HFFc6 (cell line): ENCODE data around the gene UBAC2. TPM values are rescaled to one million over a fixed set of nuclear protein-coding genes. Genes with fewer than 3 reads are reported as not detected.

Source experiments
- DNase-seq: peaks from one replicate; pipeline ENCODE4 v3.0.0-alpha.2; 2018
- H3K27ac Mint-ChIP-seq: 2 replicates; pipeline ENCODE4 v1.8.0; 2020; ENCODE audit warnings: mild to moderate bottlenecking, mixed read lengths
- H3K27me3 Mint-ChIP-seq: 2 replicates; pipeline ENCODE4 v1.8.0; 2021; ENCODE audit warnings: mild to moderate bottlenecking, moderate library complexity, mixed read lengths; ENCODE audit not compliant: insufficient read depth
- H3K36me3 Mint-ChIP-seq: 2 replicates; pipeline ENCODE4 v1.8.0; 2021; ENCODE audit warnings: low read depth, mixed read lengths
- H3K4me1 Mint-ChIP-seq: 2 replicates; pipeline ENCODE4 v1.8.0; 2020; ENCODE audit warnings: low read depth, mixed read lengths
- H3K4me3 Mint-ChIP-seq: 2 replicates; pipeline ENCODE4 v1.8.0; 2020; ENCODE audit warnings: mild to moderate bottlenecking, moderate library complexity, mixed read lengths
- H3K9me3 Mint-ChIP-seq: 2 replicates; pipeline ENCODE4 v1.8.0; 2020; ENCODE audit warnings: mild to moderate bottlenecking, mixed read lengths
- total RNA-seq, 6 experiments: library from RNA; stranded (reverse); fragmentation: NEBNext Ultra II Directional; extraction: Animal tissue kit (Norgen Biotek cat#: 25700); gene quantifications; 2 replicates in 1 of 6; 3 replicates in 5 of 6; pipeline ENCODE4 v1.2.3, GENCODE V29; 2021
- TF ChIP-seq, protein P1 (sequence below): fragments of 200-600 bp; sonication (generic); IDR thresholded peaks from 2 replicates; pipeline ENCODE4 v1.5.0; 2021; ENCODE audit warnings: antibody characterized with exemption, mild to moderate bottlenecking

UBAC2 gene
- total RNA-seq, 6 experiments from 2014 or later, result 38.8 to 53.5 (median 46.4) TPM

GRCh38 chr13:99157046-99157445 is 43.6 kb upstream of the UBAC2 start:
- no peak for DNase-seq
- Mint-ChIP-seq H3K27me3 (peaks cover 12% of the 10 kb centered on the region), H3K9me3 (no peaks in the 10 kb centered on the region), H3K27ac (no peak overlapping the region), H3K4me1 (peaks cover 20% of the 10 kb centered on the region), H3K36me3 (no peaks in the 10 kb centered on the region), H3K4me3 (no peak overlapping the region)
- TF ChIP-seq, protein P1, sequence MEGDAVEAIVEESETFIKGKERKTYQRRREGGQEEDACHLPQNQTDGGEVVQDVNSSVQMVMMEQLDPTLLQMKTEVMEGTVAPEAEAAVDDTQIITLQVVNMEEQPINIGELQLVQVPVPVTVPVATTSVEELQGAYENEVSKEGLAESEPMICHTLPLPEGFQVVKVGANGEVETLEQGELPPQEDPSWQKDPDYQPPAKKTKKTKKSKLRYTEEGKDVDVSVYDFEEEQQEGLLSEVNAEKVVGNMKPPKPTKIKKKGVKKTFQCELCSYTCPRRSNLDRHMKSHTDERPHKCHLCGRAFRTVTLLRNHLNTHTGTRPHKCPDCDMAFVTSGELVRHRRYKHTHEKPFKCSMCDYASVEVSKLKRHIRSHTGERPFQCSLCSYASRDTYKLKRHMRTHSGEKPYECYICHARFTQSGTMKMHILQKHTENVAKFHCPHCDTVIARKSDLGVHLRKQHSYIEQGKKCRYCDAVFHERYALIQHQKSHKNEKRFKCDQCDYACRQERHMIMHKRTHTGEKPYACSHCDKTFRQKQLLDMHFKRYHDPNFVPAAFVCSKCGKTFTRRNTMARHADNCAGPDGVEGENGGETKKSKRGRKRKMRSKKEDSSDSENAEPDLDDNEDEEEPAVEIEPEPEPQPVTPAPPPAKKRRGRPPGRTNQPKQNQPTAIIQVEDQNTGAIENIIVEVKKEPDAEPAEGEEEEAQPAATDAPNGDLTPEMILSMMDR, result no peak

DNA sequence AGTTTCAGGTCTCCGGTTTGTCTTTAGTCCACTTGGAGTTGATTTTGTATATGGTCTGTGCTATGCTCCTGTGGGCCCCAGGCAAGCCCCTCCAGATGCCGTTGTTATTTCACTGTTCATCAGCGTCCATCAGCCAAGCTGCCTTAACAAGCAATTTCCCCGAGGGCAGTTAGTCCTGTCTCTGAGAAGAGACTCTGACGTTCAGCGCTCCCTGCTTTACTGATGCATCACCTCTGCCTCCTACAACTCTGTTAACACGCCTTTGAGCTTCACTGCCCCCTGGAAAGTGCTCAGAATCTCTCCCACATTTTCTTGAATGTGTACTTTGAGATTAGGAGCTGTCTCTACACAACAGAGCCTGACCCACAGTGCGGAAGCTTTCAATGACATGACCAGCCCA is 41.8 kb upstream of the UBAC2 start:
- Mint-ChIP-seq H3K27me3 (peaks cover 12% of the 10 kb centered on the region), H3K27ac (no peak overlapping the region), H3K36me3 (no peaks in the 10 kb centered on the region), H3K9me3 (no peaks in the 10 kb centered on the region), H3K4me3 (no peak overlapping the region), H3K4me1 (0 out of 2 replicates have a peak, but pooled peaks cover 6% of the 10 kb centered on the region)
- TF ChIP-seq, protein P1, result no peak
- no peak for DNase-seq

GRCh38 chr13:99159331-99160061 is 41.2 kb upstream of the UBAC2 start:
- no peak overlapping the region for H3K27ac Mint-ChIP-seq
- no peak overlapping the region for H3K4me3 Mint-ChIP-seq
- no peak for DNase-seq
- H3K27me3 Mint-ChIP-seq, result peaks cover 12% of the 10 kb centered on the region
- H3K9me3 Mint-ChIP-seq, result no peaks in the 10 kb centered on the region
- no peaks in the 10 kb centered on the region for H3K36me3 Mint-ChIP-seq
- H3K4me1 Mint-ChIP-seq, result 0 out of 2 replicates have a peak, but pooled peaks cover 6% of the 10 kb centered on the region
- TF ChIP-seq, protein P1, result no peak

DNA sequence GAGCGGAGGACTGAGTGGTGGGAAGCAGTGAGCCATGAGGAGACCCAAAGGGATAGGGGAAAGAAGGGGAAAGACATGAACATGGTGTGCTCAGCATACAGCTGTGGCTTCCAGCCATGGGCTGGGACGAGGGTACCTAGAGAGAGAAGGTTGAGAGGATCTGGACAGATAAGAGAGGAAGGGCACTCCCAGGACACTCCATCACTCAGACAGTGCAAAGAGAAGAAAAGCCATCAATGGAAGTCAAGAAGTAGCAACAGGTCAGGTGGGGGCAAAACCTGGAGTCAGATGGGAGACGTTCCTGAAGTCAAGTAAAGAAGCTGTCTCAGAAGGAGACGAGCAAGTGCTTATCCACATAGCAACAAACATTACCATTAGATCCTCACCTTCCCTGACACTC is 40.2 kb upstream of the UBAC2 start:
- 0 out of 2 replicates have a peak, but pooled peaks cover 6% of the 10 kb centered on the region for H3K4me1 Mint-ChIP-seq
- no peaks in the 10 kb centered on the region for H3K36me3 Mint-ChIP-seq
- TF ChIP-seq, protein P1, result no peak
- H3K4me3 Mint-ChIP-seq, result no peak overlapping the region
- H3K27me3 Mint-ChIP-seq, result peaks cover 12% of the 10 kb centered on the region
- no peak for DNase-seq
- H3K9me3 Mint-ChIP-seq, result no peaks in the 10 kb centered on the region
- H3K27ac Mint-ChIP-seq, result no peak overlapping the region

DNA sequence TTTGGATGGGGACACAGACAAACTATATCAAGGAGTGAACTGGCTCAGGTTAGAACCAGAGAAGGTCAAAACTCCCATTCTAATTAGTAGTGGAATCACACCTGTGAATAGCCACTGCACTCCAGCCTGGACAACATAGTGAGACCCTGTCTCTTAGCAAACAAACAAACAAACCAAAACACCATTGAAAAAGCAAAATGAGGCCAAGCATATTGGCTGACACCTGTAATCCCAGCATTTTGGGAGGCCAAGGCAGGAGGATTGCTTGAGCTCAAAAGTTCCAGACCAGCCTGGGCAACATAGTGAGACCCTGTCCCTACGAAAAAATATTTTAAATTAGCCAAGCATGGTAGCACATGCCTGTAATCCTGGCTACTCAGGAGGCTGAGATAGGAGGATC is 39.1 kb upstream of the UBAC2 start:
- Mint-ChIP-seq H3K4me1 (0 out of 2 replicates have a peak, but pooled peaks cover 6% of the 10 kb centered on the region), H3K4me3 (no peak overlapping the region), H3K27me3 (peaks cover 9% of the 10 kb centered on the region), H3K9me3 (no peaks in the 10 kb centered on the region), H3K36me3 (no peaks in the 10 kb centered on the region), H3K27ac (no peak overlapping the region)
- TF ChIP-seq, protein P1, result no peak
- DNase-seq, result no peak
